ENCODE measurements around the gene MAT2B. TPM values are rescaled to one million over a fixed set of nuclear protein-coding genes. Genes with fewer than 3 reads are reported as not detected.

Gene MAT2B
- total RNA-seq, 4 donors from 2014 or later: 20.8 to 55.3 (median 44.8) TPM

DNA sequence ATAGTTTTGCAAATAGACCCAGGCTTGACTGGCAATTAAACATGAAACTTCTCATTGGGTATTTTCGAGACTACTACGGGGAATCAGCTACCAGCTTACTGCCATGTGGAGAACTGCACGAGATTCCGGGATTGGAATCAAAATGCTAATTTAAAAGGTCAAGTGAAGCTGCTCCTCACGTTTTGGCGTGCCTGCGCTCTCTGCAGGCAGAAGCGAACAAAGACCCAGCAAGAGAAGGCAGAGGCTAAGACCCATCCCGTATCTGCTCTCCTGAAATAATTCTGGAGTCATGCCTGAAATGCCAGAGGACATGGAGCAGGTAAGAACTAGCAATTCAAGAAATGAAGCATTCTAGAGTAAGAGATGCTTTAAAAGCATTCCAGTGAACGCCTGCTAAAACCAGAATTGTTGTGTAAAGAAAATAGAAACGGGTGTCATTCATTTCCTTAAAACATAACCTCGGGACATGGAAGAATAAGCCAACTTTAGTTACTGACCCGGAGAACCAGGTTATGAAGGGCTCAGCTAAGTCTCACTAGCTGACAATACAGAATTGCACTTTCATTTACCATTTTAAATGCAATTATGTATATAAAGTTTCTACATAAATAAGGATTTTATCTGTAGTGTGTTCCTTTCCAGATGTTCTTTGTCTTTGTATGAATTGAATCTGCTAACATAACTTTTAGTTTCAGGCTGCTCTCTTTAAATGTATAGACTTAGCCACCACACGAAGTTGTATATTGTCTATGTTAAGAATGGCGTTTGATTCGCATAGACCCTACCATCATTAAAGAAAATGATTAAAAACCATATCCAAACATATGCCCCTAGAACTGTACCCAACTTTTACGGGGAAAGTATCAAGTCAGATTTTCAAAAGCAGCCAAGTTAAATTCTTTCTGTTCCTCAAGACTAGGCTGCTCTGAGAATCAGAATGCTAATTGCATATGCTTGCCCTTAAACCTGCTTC is 2.0 kb upstream of the MAT2B start:
- peaks cover 0 to 48% (median 23%) of the 10 kb centered on the region in 3 donors for H3K4me1 ChIP-seq
- no peak for DNase-seq
- 0 to 1% methylated on average over 17 of the region's 17 CpGs for WGBS, 2 donors
- peak overlapping the region; percentile 97 to 100 (median 99) for H3K27ac ChIP-seq
- H3K27me3 ChIP-seq: no peaks in the 10 kb centered on the region
- no peaks in the 10 kb centered on the region for H3K9me3 ChIP-seq
- TF ChIP-seq POLR2A (IDR thresholded peaks at IDR 0.05): peak in 1 of 4 donors; percentile 46
- TF ChIP-seq, protein P1, sequence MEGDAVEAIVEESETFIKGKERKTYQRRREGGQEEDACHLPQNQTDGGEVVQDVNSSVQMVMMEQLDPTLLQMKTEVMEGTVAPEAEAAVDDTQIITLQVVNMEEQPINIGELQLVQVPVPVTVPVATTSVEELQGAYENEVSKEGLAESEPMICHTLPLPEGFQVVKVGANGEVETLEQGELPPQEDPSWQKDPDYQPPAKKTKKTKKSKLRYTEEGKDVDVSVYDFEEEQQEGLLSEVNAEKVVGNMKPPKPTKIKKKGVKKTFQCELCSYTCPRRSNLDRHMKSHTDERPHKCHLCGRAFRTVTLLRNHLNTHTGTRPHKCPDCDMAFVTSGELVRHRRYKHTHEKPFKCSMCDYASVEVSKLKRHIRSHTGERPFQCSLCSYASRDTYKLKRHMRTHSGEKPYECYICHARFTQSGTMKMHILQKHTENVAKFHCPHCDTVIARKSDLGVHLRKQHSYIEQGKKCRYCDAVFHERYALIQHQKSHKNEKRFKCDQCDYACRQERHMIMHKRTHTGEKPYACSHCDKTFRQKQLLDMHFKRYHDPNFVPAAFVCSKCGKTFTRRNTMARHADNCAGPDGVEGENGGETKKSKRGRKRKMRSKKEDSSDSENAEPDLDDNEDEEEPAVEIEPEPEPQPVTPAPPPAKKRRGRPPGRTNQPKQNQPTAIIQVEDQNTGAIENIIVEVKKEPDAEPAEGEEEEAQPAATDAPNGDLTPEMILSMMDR (IDR thresholded peaks at IDR 0.05): peak in 4 of 6 experiments; percentile 9 to 45 (median 16)
- peak overlapping the region; percentile 3 to 93 (median 76) for H3K4me3 ChIP-seq
- intact Hi-C loops (cut with DNase I): no loop called here
- H3K36me3 ChIP-seq: no peaks in the 10 kb centered on the region

DNA sequence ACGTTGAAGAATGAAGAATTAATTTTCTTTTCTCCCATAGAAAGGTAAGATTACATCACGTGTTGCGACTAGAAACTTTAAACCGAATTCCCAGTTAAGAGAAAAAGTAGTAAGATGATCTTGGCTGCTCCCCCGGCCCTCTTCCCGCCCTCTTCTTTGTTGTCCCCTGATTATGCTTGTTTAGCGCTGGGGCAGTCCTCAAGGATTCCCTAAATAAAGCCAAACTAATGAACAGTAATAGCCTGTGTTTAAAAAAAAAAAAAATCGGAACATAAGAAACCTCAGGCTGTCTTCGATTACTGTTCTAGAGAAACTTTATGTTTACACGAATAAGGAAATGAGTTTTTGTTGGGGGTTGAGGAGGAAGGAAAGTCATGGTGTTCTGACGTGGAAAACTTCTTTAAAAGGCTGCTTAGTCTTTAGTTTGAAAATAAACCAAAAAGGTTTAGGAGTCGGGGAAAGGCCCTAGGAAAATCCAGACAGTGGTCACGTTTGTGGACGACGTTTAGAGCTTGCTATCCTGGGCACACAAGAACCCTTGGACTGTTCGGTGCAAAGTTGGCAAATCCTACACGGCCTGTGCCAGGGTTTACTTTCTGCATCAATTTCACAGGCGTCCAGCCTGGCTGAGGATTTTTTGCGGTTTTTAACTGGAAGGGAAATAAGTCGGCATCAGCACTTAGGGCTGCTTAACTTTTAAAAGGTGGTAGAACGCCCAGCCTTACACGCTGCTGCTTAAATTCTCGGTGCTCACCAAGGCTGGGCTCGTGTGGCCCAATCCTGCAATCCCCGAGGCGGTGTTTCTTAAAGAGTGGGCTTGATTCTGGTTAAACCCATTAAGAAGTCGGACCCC is 1.1 kb upstream of the MAT2B start:
- Histone ChIP-seq H3K36me3 (no peaks in the 10 kb centered on the region), H3K4me3 (peak overlapping the region; percentile 74 to 94 (median 86)), H3K27me3 (no peaks in the 10 kb centered on the region), H3K4me1 (peaks cover 0 to 57% (median 26%) of the 10 kb centered on the region in 3 donors), H3K9me3 (no peaks in the 10 kb centered on the region), H3K27ac (peak overlapping the region; percentile 97 to 100 (median 99))
- TF ChIP-seq POLR2A (IDR thresholded peaks at IDR 0.05): peak in 1 of 4 donors; percentile 34
- TF ChIP-seq, protein P1 (IDR thresholded peaks at IDR 0.05): no peak
- no peak for DNase-seq
- intact Hi-C loops (cut with DNase I): no loop called here
- WGBS, 2 donors: 0% methylated on average over 20 to 27 of the region's 27 CpGs

DNA sequence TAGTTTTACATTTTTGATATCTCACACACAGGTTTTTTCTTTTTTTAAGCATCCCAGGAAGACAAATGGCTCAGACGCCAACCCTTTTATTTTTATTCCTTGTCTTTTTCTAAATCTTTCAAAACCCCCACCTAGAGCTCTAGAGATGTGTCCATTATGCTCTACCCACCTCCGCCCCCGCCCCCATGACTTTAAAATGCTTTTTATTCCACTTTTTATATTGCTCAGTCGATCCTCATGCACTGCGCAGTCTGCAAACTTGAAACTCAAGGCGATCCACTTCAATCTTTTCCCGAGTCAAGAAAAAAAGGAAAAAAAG is 411 bp upstream of the MAT2B start:
- no peaks in the 10 kb centered on the region for H3K36me3 ChIP-seq
- no peak for TF ChIP-seq POLR2A (IDR thresholded peaks at IDR 0.05)
- TF ChIP-seq, protein P1 (IDR thresholded peaks at IDR 0.05): no peak
- 0% methylated on average over 4 to 7 of the region's 7 CpGs for WGBS, 2 donors
- no peak for DNase-seq
- H3K27ac ChIP-seq: peak overlapping the region; percentile 97 to 100 (median 99)
- intact Hi-C loops (cut with DNase I): no loop called here
- no peaks in the 10 kb centered on the region for H3K27me3 ChIP-seq
- no peaks in the 10 kb centered on the region for H3K9me3 ChIP-seq
- H3K4me1 ChIP-seq: peaks cover 0 to 64% (median 29%) of the 10 kb centered on the region in 3 donors
- H3K4me3 ChIP-seq: peak overlapping the region; percentile 74 to 94 (median 86)

DNA sequence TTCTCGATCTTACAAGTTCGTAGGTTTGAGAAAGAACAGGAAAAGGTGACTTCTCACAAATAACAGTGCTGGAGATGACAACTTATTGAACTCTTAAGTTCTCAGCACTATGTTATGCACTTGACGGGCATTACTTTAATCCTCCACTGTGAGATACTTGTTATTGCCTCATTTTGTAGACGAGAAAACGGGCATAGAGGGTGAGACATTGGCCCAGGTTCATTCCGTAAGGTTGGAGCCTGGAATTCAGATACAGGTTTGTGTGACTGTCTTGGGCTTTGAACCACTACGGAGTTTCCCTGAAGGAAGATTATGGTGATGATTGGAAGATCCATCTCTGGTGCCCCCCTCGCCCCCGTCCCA is 657 bp downstream of the MAT2B start:
- no peak for DNase-seq
- Histone ChIP-seq H3K4me3 (peak overlapping the region; percentile 74 to 94 (median 86)), H3K9me3 (no peaks in the 10 kb centered on the region), H3K27ac (peak overlapping the region; percentile 97 to 100 (median 99)), H3K4me1 (peaks cover 0 to 74% (median 36%) of the 10 kb centered on the region in 3 donors), H3K27me3 (no peaks in the 10 kb centered on the region), H3K36me3 (no peaks in the 10 kb centered on the region)
- no peak for TF ChIP-seq POLR2A (IDR thresholded peaks at IDR 0.05)
- TF ChIP-seq, protein P1 (IDR thresholded peaks at IDR 0.05): no peak
- intact Hi-C loops (cut with DNase I): no loop called here
- WGBS, 2 donors: 0 to 1% methylated on average over 9 of the region's 9 CpGs
